ENCODE measurements around the gene CDO1.

Gene CDO1

GRCh38 chr5:115843444-115844130 lies 27.1 kb upstream of the CDO1 start:
- TF ChIP-seq CTCF (IDR thresholded peaks at IDR 0.05; ENCODE audit: low read depth, low read length) = no peak
- no peaks in the 10 kb centered on the region for H3K36me3 ChIP-seq
- H3K9me3 ChIP-seq = no peaks in the 10 kb centered on the region
- no peaks in the 10 kb centered on the region for H3K27me3 ChIP-seq
- H3K4me3 ChIP-seq (ENCODE audit: low read depth, low read length) = 0 out of 2 replicates have a peak overlapping the region, but pooled peaks have one; percentile 86
- H3K4me1 ChIP-seq = peaks cover 4% of the 10 kb centered on the region; the same call in 1 of the 2 replicates
- DNase-seq = no peak

GRCh38 chr5:115842952-115843351 lies 26.5 kb upstream of the CDO1 start:
- DNase-seq = no peak
- Histone ChIP-seq H3K4me3 (ENCODE audit: low read depth, low read length) (peak overlapping the region; percentile 86), H3K9me3 (no peaks in the 10 kb centered on the region), H3K36me3 (no peaks in the 10 kb centered on the region), H3K27me3 (no peaks in the 10 kb centered on the region), H3K4me1 (peaks cover 4% of the 10 kb centered on the region; the same call in 1 of the 2 replicates)
- TF ChIP-seq CTCF (IDR thresholded peaks at IDR 0.05; ENCODE audit: low read depth, low read length) = no peak

GRCh38 chr5:115842089-115842935 lies 25.9 kb upstream of the CDO1 start:
- DNase-seq = peak; percentile 88
- peak; percentile 16; the same call in 1 of the 2 replicates for TF ChIP-seq CTCF (IDR thresholded peaks at IDR 0.05; ENCODE audit: low read depth, low read length)
- H3K4me1 ChIP-seq = peaks cover 4% of the 10 kb centered on the region; the same call in 1 of the 2 replicates

GRCh38 chr5:115841382-115842088 lies 25.1 kb upstream of the CDO1 start, which contains the start of the genes AP3S1 and ATG12:
AP3S1 (plus strand) TSS chr5:115841935; CDS start chr5:115842038, 103 bp downstream.
ATG12 (minus strand) TSS chr5:115841565; CDS start chr5:115841552, 13 bp downstream.
- Histone ChIP-seq H3K4me3 (ENCODE audit: low read depth, low read length) (peak within 1 kb of the TSS; percentile 86), H3K36me3 (peaks cover 6% of the 10 kb centered on the region), H3K27me3 (no peaks in the 10 kb centered on the region), H3K4me1 (peaks cover 4% of the 10 kb centered on the region; the same call in 1 of the 2 replicates), H3K9me3 (no peaks in the 10 kb centered on the region)
- peak; percentile 91 for DNase-seq
- no peak for TF ChIP-seq CTCF (IDR thresholded peaks at IDR 0.05; ENCODE audit: low read depth, low read length)

More at GRCh38 chr5:115842089-115842935, 25.9 kb upstream of the CDO1 start:
- H3K27me3 ChIP-seq = no peaks in the 10 kb centered on the region
- H3K9me3 ChIP-seq = no peaks in the 10 kb centered on the region
- peak overlapping the region; percentile 86 for H3K4me3 ChIP-seq (ENCODE audit: low read depth, low read length)
- no peaks in the 10 kb centered on the region for H3K36me3 ChIP-seq

GRCh38 chr5:115840873-115841272 lies 24.4 kb upstream of the CDO1 start:
- H3K4me1 ChIP-seq = peaks cover 4% of the 10 kb centered on the region; the same call in 1 of the 2 replicates

More at GRCh38 chr5:115840873-115841272, 24.4 kb upstream of the CDO1 start:
- DNase-seq = no peak
- Histone ChIP-seq H3K27me3 (no peaks in the 10 kb centered on the region), H3K36me3 (peaks cover 13% of the 10 kb centered on the region), H3K4me3 (ENCODE audit: low read depth, low read length) (peak overlapping the region; percentile 86), H3K9me3 (no peaks in the 10 kb centered on the region)
- TF ChIP-seq CTCF (IDR thresholded peaks at IDR 0.05; ENCODE audit: low read depth, low read length) = no peak

All from BE2C (cell line).